T follicular helper cell (primary cell): Measurements from ENCODE around the gene UNC5C.

Experiments used
- DNase-seq: peaks from one replicate; pipeline ENCODE4 v3.0.0-alpha.2; 2020; ENCODE audit warnings: low read depth
- total RNA-seq, 2 experiments: gene quantifications; one replicate each; lab custom pipeline; 2026; lab: John Stamatoyannopoulos, UW

Gene UNC5C
- total RNA-seq = 0 to 0.06 reads per million in 2 experiments

DNA sequence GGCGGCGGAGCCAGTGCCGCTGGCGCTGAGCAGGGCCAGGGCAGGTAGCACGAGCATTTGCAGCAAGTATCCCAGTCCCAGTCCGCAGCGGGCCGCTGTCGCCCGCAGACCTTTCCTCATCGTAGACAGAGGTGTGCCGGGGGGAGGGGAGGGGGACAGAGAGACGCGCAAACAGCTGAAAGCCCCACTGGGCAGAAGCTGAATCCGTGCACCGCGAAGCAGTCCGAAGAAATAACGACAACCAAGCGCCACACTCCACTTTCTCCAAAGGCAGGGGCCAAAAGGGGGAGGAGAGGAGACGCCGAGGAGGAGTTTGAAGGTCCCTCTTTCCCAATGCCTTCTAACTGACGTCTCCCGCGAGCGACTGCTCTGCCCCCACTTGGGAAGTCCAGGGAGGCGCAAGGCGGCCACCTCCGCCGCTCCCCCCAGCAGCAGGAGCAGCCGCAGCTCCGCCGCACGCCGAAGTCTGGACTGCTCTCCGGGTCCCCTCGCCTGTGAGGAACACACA, at the start of gene UNC5C:
UNC5C (minus strand) TSS at position 236 of the 508 bp plus-strand sequence.
- DNase-seq = no peak

DNA sequence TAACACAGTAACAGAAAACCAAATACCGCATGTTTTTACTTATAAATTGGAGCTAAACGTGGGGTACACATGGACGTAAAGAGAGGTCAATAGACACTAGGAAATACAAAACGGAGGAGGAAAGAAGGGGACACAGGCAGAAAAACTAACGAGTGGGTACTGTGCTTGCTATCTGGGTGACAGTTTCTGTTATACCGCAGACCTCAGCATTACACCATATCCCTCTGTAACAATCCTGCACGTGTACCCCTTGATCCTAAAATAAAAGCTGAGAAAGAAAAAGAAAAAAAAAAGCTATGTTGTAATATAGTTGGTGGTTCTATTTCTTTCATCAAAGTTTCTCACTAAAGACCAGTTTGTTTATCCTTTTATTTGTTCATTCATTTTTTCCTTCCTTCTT, 47.9 kb upstream of the UNC5C start:
- no peak for DNase-seq

DNA sequence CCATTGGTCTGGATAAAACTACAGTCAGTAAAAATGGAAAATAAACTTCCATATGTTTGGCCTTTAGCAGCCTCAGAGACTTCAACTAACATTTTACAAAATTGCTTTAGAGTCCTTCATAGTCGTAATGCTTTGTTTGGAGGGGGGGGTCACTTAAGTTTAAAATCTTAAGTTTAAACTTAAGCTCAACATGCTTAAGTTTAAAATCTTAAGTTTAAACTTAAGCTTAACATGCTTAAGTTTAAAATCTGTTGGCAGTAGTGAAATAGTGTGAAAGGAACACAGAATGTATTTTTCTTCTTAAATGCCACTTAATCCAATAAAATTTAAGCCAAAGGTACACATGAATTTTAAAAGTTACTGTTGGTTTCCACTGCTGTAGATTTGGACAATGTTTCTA, 45.9 kb upstream of the UNC5C start:
- DNase-seq = no peak

DNA sequence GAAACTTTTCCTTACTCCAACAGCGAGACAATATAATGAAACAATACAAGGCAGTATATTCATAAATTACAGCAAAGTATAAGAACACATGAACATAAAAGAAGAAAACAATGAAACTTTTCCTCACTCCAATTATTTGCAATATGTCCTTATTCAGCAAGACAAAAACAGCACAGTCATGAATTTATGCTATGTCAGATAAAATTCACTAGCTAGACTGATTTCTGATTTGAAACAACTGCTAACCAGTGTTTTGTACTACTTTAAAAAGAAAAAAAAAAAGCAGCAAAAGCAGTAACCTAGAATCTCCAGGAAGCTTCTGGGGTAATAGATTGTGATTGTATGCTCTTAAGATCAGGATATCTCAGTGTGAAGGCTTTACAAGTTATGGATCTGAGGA, 45.2 kb upstream of the UNC5C start:
- DNase-seq = no peak

DNA sequence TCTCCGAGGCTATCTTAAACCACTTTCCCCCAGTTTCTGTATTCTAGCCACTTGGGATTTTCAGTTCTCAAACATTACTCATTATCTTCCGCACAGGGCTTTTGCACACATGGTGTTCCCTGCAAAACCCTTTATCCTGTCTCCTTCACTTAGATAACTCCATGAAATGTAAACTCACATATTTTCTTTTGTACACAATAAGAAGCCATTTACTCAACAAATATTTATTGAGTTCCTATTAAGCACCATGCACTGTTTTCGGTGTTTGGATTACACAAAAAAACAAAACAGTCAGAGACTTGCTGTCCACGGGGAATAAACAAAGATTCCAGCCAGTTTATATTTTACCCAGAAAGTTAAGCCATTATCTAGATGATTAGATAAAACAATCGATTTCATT, 42.5 kb upstream of the UNC5C start:
- no peak for DNase-seq

DNA sequence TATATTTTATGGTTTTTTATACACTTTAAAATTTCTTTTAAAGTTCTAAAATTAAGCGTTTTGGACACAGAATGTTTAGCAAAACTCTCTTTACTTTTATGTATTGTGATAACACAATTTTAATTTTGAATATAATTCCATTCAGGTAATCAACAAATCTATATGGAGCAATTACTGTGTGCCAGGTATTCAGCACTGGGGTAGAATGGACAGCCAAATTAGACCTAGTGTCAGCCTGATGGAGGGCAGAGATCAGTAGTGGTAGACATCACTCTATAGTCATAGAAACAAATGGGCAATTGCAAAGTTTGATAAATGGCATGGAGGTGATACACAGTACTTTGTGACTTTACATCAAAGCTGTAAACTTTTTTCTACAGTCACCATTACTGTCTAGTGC, 41.8 kb upstream of the UNC5C start:
- no peak for DNase-seq

DNA sequence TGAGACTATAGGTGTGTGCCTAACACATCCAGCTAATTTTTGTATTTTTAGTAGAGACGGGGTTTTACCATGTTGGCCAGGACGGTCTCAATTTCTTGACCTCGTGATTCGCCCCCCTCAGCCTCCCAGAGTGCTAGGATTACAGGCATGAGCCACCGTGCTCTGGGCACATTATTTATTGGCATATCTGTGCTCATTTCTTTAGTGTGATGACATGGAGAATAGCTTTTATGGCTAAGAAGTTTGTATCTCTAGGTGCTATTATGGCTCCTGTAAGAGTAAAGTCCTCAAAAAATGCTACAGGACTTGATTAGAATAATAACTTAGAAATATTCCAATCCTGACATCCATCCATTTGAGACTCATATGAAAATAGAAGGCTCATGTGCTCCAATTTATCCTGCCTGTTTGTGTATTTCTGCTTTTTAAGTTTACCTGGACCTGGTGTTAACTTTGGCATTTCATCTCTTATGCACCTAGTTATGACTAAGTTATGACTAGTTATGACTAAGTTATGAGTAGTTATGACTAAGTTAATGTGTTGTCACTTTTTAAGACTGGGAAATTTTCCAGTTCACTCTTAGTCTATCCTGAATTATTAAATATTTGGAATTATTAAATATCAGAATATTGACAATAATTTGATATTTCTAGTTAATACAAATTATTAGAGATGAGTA, 36.4 kb upstream of the UNC5C start:
- no peak for DNase-seq

DNA sequence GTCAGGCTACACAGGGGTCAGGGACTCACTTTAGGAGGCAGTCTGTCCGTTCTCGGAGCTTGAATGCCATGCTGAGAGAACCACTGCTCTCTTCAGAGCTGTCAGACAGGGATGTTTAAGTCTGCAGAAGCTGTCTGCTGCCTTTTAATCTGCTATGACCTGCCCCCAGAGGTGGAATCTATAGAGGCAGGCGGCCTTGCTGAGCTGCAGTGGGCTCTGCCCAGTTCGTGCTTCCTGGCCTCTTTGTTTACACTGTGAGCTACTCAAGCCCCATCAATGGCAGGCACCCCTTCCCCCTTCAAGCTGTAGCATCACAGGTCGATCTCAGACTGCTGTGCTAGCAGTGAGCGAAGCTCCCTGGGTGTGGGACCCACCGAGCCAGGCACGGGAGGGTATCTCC, 31.5 kb upstream of the UNC5C start:
- DNase-seq = no peak

DNA sequence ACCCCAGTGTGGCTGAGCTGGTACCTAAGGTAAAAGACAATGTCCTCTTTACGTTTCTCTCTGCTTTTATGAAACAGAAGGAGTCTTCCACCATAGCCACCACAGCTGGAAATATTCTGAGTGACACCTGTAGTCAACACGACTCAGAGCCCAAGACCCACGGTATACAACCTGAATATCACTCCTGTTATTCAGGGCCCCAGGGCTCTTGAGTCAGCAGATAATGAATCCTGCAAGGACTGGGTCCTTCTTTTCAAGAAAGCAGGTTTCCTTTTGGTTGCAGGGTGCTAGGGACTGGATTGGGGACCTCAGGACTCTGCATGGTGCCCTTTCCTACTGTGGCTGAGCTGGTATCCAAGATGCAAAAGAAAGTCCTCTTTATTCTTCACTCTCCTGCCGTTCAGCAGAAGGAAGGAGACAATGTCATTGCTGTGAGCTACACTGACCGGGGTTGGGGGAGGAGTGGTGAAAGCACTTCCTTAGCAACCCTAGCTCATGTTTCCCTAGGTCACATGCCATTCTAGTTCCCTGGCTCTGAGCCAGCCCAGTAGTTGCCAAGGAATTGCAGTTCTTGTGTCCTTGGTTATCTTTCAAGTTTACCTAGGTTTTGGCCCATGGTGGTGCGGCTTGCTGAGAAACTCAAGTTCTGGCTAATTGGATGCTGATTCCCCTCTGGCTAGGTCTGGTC, 23.7 kb upstream of the UNC5C start:
- DNase-seq = no peak

DNA sequence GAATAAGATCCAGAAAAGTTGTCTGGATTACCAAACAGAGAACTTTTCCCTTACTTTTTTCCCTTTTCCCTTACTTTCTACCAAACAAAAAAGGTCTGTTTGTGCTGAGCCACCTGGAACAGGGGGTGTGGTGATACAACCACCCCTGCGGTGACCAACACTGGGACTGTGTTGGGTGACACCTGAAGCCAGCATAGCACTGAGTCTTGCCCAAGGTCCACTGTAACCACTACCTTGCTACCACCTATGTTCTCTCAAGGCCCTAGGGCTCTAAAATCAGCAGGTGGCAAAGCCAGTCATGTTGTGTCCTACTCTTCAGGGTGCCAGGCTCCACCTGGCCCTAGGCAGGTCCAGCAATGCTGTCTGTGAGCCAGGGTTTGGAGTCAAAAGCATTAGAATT, 22.8 kb upstream of the UNC5C start:
- no peak for DNase-seq

DNA sequence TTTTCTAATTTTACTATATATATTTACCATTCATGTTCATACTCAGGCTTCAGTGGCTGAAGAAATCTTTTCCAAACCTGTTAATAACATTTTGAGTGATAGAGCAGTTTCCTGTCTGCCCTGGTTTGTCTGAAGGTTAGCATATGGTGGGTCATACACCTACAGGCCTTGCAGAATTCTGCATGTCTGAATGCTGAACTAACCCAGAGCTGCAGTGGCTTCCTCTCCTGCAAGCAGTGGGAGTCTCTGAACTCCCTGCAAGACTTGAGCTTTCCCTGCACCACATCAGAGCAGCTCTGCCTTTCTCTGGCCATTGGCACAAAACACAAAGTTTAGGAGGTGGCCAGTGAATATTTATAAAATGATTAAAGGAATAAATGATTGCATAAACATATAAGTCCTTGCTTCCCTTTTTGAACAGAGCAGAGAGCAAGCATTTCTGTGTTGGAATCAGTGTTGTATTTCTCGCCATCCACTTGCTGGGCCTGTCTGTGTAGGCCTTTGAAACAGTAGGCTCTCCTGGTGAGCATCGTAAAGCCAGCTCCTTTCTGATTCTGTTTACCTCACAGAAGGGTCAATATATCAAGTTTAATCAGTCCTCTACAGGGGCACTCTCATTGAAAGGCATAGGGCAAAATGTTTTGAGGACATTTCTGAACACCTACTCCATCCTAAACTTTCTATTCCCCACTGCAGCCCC, 15.0 kb upstream of the UNC5C start:
- DNase-seq = no peak

DNA sequence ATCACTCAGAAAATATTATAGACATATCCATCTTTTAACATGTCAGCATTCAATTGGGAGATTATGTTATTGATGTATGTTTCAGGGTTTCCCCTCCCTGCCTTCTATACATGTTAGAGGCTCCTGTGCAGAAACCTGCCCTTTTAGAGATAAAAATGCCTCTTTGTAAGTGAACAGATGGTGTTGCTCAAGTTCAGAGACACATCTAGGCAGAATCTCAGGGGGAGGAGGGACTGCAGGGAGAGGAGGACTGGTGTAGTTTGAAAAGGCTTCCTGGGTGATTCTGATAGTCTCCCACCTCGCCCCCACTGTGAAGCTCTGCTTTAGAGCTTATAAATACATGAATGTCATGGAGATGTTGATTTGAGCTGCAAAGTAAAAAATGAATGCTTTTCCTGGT, 12.0 kb upstream of the UNC5C start:
- no peak for DNase-seq

DNA sequence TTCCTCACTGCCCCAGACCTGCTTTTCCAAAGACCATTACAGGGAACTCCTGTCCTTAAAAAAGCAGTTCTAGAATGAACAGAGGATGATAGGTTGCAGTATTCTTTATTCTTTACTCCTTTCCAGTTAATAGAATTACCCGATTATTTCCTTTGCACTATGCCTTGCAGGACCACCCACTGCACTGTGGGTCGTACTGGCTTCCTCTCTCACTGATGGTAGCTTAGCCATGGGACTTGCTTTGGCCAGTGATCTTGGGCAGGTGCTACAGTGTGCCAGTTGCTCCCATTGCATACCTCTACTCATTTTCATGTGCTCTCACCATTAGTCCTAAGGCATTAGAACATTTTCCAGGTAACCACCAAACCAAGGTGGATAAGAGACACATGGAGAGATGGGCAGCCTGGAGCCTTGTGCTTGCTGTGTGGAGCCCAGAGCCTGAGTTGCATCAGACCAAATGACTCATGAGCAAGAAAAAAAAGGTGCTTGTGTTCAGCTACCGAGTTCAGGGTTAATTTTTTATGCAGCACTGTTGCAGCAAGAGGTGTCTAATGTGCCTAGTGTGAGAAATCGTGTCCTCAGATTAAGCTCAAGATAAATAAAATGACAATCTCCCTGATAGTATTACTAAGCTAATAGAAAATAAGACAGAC, 7.6 kb upstream of the UNC5C start:
- DNase-seq = no peak

DNA sequence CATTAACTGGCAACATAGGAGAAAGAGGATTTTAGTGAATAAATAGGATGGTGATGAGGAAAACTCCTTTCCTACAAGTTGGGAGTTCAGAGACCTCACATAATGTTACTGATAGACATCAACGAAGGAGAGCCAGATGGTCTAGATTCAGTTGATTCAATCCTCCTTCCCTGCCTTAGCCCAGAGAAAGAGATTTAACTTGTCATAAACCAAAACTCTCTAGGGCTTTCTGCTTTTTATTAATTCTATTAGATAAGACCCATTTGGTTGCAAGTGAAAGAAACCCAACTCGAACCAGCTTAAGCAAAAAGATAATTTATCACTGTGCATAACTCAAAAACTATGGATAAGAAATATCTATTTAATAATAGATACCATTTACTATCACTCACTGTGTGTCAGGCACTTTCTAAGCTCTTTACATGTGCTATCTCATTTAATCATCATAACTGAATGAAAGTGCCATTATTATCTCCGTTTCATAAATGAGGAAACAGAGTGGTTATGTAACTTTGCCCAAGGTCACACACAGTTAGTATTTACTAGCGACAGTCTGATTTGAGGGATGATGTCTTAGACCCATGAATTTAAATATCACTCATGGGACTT, 4.3 kb upstream of the UNC5C start:
- no peak for DNase-seq

DNA sequence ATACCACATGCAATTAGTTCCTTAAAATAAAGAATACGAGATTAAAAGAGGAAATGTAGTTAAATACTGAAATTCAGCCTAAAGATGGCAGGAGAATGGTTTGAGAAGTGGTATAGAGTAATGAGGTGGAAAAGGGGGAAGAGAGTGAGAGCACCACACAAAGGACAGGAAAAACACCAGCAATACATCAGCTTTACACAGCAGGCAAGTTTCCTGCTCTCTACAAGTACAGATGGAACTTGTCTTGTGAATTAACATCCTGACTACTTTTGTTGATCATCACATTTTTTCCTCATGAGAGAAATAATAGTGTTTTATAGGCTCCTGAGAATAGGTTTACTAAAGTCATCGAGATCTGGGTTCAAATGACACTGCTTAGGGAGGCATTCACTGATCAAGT, 2.9 kb upstream of the UNC5C start:
- DNase-seq = no peak

DNA sequence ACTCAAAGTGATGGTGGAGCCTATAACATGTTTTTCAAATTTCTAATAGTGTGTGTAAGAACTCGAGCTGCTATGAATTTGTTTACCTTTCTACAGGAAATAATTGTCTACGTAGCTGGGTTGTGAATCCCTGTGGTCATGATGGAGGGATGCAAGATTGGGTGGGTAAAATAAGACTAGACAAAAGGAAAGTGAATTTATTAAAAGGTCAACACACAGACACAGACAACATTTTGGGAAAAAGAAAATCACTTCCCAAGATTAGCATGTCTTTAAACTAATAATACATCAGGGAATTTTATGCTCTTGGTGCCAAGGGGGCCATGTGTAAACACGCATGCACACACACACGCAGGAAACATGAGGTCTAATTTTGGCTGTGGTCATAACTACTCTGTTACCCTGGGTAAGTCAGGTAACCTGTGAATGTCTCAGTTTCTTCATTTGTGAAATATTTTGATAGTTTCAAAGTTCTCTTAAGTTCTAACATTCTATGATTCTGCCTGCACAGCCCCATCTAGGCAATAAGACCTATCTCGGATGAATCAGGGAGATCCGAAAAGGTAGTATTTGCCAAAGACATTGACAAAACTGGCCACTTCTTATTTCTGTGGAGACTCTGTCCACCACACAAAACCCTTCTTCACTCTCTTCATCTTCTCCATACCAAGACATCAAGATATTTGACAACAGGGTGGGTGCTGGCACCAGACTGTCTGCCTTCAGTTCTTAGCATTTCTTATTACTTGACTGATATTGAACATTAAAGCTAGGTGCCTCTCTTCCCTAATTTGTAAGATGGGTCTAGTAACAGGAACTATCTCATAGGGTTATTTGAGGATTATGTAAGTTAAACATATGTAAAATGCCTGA, 1.6 kb upstream of the UNC5C start:
- DNase-seq = no peak

DNA sequence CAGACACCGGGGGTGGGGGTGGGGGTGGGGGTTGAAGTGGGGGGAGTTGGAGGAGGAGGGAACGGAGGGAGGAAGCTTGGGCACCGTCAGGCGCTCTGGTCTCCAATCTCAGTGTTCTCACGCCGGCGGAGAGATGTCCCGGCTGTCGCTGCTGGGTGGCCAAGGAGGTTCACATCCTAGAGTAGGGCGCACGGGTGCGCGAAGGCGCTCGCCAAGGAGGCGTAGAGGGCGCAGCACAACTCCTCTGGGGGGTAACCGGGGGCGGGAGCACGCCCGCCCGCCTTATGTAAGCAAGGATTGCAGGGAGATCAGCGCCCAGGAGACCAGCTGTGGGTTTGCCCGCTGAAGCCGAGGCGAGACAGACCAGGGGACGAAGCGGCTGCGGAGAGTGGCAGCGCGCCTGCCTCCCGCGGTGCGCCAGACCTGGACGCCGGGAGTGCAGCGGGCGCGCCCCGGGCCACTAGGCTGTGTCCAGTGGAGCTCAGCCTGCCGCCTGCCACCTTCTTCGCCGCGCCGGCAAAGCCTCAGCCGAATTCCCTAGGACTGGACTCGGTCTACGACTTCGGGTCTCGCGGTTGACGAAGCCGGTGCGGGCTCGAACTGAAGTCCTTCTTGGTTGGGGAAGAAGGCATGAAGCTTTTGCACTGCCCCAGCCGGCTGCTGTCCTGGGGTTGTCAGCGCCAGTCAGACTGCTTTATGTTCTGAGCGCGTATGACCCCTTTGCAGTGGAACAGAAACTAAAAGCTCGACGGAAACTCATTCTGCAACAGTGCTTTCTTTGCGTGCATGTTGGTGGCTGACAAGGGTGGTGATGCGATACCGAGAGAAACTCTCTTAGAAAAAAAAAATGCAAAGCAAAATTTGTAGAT, 707 bp upstream of the UNC5C start:
- DNase-seq = no peak

DNA sequence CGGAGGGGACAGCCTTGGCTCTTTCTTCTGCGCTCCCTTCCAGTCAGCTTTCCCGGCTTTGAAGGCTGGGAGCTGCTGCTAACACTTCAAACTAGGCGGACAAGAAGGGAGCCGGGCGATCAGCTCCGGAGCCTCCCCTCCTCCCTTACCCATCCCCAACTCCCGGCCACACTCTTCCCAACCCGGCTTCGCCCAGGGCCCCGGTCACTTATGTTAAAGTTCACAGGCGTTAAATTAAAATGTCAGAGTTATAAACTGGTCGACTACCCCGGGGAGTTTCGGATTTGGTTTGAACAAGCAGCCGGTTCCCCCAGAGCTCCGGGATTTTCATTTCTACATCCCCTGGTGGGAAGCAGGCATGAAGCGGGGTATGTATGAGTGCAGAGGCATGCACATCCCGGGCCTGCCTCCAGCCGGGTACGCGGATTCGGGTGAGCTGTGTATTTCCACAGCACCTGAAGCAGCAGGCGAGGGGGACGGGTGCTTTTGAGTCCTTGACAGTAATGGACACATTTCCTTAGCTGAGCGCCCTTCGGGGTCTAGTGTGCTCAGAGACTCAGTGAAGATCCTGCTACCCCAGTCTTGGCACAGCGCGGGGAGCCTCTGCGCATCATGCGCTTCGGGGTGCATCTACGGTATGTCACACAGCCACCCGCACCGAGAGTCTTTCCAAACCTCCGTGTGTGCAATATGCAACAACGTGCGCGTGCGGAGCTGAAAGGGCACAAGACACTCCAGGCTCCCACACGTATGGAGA, 880 bp downstream of the UNC5C start:
- no peak for DNase-seq
